ENCODE results near the gene NUDT1. TPM values are rescaled to one million over a fixed set of nuclear protein-coding genes. Genes with fewer than 3 reads are reported as not detected.

NUDT1 gene
- total and polyA plus RNA-seq, 2 donors (not counting 3 experiments of a cell fraction or from before 2014, with no cell fraction given), result 23.9 to 25.9 TPM

DNA sequence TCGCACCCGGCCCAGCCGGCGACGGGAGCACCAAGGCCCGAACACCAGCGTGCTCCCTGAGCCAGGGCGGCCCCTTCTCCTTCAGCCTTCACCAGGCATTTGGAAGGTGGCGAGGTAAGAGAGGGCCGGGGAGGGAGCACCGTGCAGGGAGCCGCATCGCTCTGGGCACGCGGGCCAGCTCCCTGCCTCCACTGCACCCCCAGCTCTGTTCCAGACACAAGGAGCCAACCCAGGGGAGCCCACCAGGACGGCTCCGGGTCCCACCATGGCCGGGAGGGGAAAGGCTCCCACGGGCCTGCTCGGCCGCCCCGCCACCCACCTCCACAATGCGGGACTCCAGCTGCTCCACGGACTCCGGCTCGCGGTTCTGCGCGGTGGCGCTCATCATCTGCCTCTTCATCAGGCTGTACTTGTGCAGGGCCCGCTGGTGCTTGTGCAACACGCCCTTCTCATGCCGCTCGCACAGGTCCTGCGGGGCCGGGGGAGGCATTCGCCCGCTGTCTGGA, 15.1 kb downstream of the NUDT1 start:
- no peak overlapping the region for H2AFZ ChIP-seq (ENCODE audit: low read depth, low read length)
- no peaks in the 10 kb centered on the region for H4K20me1 ChIP-seq (replicated peaks; ENCODE audit: control insufficient read depth, extremely low read depth, insufficient read depth, low read length)
- no peak overlapping the region for H3K27ac ChIP-seq (ENCODE audit: insufficient read depth, low read depth, low read length)
- H3K36me3 ChIP-seq (ENCODE audit: control insufficient read depth in 2 of 2, extremely low read depth in 1 of 2, insufficient read depth in 2 of 2, low read length in 2 of 2), result peaks cover 0 to 12% of the 10 kb centered on the region in 2 experiments
- no peak for DNase-seq (ENCODE audit: low read depth, low spot score)
- BruUV-seq (replicated peaks), result no TSS peak
- H3K4me3 ChIP-seq (replicated peaks in 1 of 3; ENCODE audit: insufficient read depth in 1 of 3, low read depth in 1 of 3, low read length in 3 of 3), result no peak overlapping the region
- no peaks in the 10 kb centered on the region for H3K9me3 ChIP-seq (replicated peaks; ENCODE audit: control insufficient read depth, insufficient read depth, low read length)
- ChIA-PET POLR2A (no interaction called here), CTCF (interaction anchor here (0.8 to 1.7 kb wide), 2 partner anchors 8 to 91 kb away, joined by 3 to 5 read pairs; no protein-coding TSS in a partner anchor)
- FAIRE-seq, result no peak
- no peak for TF ChIP-seq FOS (IDR thresholded peaks at IDR 0.05; ENCODE audit: borderline replicate concordance, insufficient read depth, low read length)
- no peak for TF ChIP-seq MAX (IDR thresholded peaks at IDR 0.05; ENCODE audit: insufficient read depth, insufficient read length)
- no peak for TF ChIP-seq JUN (IDR thresholded peaks at IDR 0.05; ENCODE audit: borderline replicate concordance, insufficient read depth, insufficient read length, low read depth)
- TF ChIP-seq POLR2AphosphoS5 (IDR thresholded peaks at IDR 0.05; ENCODE audit: insufficient read depth, low read depth, low read length), result no peak
- TF ChIP-seq, protein P1, sequence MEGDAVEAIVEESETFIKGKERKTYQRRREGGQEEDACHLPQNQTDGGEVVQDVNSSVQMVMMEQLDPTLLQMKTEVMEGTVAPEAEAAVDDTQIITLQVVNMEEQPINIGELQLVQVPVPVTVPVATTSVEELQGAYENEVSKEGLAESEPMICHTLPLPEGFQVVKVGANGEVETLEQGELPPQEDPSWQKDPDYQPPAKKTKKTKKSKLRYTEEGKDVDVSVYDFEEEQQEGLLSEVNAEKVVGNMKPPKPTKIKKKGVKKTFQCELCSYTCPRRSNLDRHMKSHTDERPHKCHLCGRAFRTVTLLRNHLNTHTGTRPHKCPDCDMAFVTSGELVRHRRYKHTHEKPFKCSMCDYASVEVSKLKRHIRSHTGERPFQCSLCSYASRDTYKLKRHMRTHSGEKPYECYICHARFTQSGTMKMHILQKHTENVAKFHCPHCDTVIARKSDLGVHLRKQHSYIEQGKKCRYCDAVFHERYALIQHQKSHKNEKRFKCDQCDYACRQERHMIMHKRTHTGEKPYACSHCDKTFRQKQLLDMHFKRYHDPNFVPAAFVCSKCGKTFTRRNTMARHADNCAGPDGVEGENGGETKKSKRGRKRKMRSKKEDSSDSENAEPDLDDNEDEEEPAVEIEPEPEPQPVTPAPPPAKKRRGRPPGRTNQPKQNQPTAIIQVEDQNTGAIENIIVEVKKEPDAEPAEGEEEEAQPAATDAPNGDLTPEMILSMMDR (IDR thresholded peaks at IDR 0.05; ENCODE audit: extremely low read depth in 1 of 2, insufficient read depth in 1 of 2, low read depth in 1 of 2, low read length in 2 of 2), result no peak
- no peak for TF ChIP-seq MYC (IDR thresholded peaks at IDR 0.05; ENCODE audit: low read depth, low read length)
- TF ChIP-seq POLR2A (IDR thresholded peaks at IDR 0.05; ENCODE audit: low read depth, low read length), result no peak
- no peak for TF ChIP-seq EZH2 (IDR thresholded peaks at IDR 0.05; ENCODE audit: borderline replicate concordance, low read depth, low read length, severe bottlenecking)
- no peak for TF ChIP-seq GATA2 (IDR thresholded peaks at IDR 0.05; ENCODE audit: insufficient read depth, insufficient read length, low read depth, low read length)
- dilution Hi-C loops (cut with MboI; ENCODE audit: extremely low pct_ligation_motif_present, low sequenced_read_pairs), result no loop called here
- H3K4me1 ChIP-seq (ENCODE audit: control insufficient read depth, extremely low read depth, insufficient read depth, low read length), result no peaks in the 10 kb centered on the region
- no peak overlapping the region for H3K4me2 ChIP-seq (ENCODE audit: insufficient read depth, low read length)
- H3K9me1 ChIP-seq (replicated peaks; ENCODE audit: control insufficient read depth, extremely low read depth, insufficient read depth, low read length), result no peaks in the 10 kb centered on the region
- H3K9ac ChIP-seq (replicated peaks; ENCODE audit: extremely low read depth, insufficient read depth, low read length), result no peak overlapping the region
- no peaks in the 10 kb centered on the region for H3K79me2 ChIP-seq (ENCODE audit: control insufficient read depth, insufficient read depth, low read length)
- intact Hi-C loops (cut with micrococcal nuclease), result no loop called here
- H3K27me3 ChIP-seq (ENCODE audit: control insufficient read depth in 2 of 2, insufficient read depth in 2 of 2, low read length in 2 of 2), result no peaks in the 10 kb centered on the region

Measured in endothelial cell of umbilical vein (primary cell).